Right kidney (tissue), 9 donors: ENCODE results near the gene PTK7.
"Not testable (repeated sequence)": the region's sequence is repeated elsewhere in the genome, so short reads cannot be mapped to it uniquely, and the experiment has no call there.

Experiments used
- DNase-seq: peaks from one replicate; pipeline ENCODE4 v3.0.0-alpha.2; 2016
- long read RNA-seq, 8 donors: transcript quantifications; one replicate each; lab custom pipeline, GENCODE V29; 2026

The PTK7 gene
- long read RNA-seq, donor 1, full-length matches to known transcripts: 28 of 34 reads
- long read RNA-seq, donor 1, partial matches to known transcripts: 6 of 34 reads
- long read RNA-seq, donor 1, other reads (novel, unspliced or antisense): 0 of 34 reads
- long read RNA-seq, donor 2, full-length matches to known transcripts: 15 of 28 reads
- long read RNA-seq, donor 2, partial matches to known transcripts: 13 of 28 reads
- long read RNA-seq, donor 2, other reads (novel, unspliced or antisense): 0 of 28 reads
- long read RNA-seq, donor 3, partial matches to known transcripts: 33 of 39 reads
- long read RNA-seq, donor 3, other reads (novel, unspliced or antisense): 0 of 39 reads
- long read RNA-seq, donor 4, full-length matches to known transcripts: 9 of 33 reads
- long read RNA-seq, donor 4, partial matches to known transcripts: 24 of 33 reads
- long read RNA-seq, donor 4, other reads (novel, unspliced or antisense): 0 of 33 reads
- long read RNA-seq, donor 5, full-length matches to known transcripts: 26 of 34 reads
- long read RNA-seq, donor 5, partial matches to known transcripts: 8 of 34 reads
- long read RNA-seq, donor 5, other reads (novel, unspliced or antisense): 0 of 34 reads
- long read RNA-seq, donor 6, full-length matches to known transcripts: 37 of 71 reads
- long read RNA-seq, donor 6, partial matches to known transcripts: 34 of 71 reads
- long read RNA-seq, donor 6, other reads (novel, unspliced or antisense): 0 of 71 reads
- long read RNA-seq, donor 7, full-length matches to known transcripts: 31 of 132 reads
- long read RNA-seq, donor 7, partial matches to known transcripts: 101 of 132 reads
- long read RNA-seq, donor 7, other reads (novel, unspliced or antisense): 0 of 132 reads
- long read RNA-seq, donor 8, full-length matches to known transcripts: 15 of 25 reads
- long read RNA-seq, donor 8, partial matches to known transcripts: 10 of 25 reads
- long read RNA-seq, donor 8, other reads (novel, unspliced or antisense): 0 of 25 reads

DNA sequence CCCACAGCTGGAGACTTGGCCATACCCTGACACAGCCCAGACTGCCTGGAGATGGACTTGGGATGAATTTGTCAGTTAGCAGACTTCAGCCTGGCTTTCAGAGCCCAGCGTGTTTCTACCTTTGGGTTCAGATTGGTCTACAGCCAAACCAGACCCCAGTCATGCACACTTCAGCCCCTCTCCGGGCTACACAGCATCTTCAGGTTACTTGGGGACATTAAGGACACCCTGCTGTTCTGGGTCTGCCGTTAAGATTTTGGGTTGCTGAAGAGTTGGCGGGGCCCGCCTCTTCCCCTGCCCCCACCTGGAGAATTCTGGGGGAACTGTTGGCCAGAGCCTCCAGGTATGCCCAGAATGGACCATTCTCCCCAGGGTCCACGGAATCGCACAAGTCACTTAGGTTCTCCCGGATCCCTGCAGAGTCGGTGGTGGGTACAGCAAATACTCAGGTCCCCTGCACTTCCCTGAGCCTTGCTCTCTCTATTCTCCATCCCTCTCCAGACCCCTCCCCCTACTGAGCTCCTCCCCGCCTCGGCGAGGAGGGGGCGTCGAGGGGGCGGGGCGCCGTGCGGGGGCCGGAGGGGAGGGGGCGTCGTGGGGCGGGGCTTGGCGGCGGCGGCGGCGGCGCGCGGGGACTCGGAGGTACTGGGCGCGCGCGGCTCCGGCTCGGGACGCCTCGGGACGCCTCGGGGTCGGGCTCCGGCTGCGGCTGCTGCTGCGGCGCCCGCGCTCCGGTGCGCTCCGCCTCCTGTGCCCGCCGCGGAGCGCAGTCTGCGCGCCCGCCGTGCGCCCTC, at the start of gene PTK7:
TSS of gene PTK7 (plus strand) at position 645 of the 794 bp plus-strand sequence. CDS start 175 bp downstream, outside the sequence.
- DNase-seq: peak; percentile 81

- DNase-seq: no peak
Observed at GRCh38 chr6:43026365-43026764, 49.7 kb upstream of the PTK7 start.

- no peak for DNase-seq
Observed at GRCh38 chr6:43029120-43029519, 47.0 kb upstream of the PTK7 start.

DNA sequence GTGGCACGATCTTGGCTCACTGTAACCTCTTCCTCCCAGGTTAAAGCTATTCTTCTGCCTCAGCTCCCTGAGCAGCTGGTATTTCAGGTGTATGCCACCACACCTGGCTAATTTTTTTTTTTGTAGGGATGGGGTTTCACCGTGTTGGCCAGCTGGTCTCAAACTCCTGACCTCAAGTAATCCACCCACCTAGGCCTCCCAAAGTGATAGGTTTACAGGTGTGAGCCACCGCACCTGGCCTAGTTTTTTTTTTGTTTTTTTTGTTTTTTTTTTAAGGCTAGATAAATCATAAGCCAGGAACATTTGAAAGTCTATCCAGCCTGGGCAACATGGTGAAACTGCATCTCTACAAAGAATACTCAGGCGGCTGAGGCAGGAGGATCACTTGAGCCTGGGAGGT, 43.8 kb upstream of the PTK7 start:
- no peak for DNase-seq

DNA sequence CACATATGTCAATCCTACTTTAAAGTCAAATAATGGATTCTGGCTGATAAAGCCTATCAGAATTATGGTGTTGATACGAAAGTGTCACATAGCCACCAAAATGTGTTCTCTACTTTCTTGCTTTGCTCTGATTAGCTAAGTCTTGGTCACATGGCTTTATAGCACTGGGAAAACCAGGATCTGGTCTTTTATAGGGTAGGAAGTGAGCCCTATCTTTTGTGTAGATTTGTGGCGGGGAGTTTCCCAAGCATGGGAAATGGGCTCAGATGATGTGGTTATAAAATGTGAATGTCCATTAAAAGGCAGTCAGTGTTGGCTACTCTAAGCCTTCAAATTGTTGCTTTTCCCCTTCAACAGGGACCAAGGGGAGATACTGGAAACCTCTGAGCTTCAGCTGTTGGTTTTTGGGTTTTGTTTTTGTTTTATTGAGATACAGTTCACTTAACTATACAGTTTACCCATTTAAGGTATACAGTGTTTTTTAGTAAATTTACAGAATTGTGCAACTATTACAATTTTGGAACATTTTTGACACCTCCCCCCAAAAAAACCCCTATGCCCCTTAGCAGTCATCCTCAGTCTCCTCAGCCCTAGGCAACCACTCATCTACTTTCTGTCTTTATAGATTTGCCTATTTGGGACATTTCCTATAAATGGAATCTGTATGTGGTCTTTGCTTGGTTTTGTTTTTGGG, 42.5 kb upstream of the PTK7 start:
- no peak for DNase-seq

DNA sequence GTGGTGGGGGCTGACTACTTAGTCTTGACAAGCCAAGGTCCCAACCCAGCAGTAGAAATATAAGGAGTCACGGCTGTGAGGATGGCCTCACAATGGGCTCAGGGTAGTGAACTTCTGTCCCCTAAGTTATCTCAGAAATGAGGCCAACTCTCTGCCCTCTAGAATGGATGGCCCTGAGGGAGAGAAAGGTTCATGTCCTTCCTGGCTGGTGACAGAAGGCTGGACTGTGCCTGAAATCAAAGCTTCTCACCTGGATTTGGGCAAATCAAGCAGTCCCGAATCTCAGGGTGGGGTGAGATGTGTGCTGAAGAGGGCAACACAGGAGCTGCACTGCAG, 42.0 kb upstream of the PTK7 start:
- no peak for DNase-seq

DNA sequence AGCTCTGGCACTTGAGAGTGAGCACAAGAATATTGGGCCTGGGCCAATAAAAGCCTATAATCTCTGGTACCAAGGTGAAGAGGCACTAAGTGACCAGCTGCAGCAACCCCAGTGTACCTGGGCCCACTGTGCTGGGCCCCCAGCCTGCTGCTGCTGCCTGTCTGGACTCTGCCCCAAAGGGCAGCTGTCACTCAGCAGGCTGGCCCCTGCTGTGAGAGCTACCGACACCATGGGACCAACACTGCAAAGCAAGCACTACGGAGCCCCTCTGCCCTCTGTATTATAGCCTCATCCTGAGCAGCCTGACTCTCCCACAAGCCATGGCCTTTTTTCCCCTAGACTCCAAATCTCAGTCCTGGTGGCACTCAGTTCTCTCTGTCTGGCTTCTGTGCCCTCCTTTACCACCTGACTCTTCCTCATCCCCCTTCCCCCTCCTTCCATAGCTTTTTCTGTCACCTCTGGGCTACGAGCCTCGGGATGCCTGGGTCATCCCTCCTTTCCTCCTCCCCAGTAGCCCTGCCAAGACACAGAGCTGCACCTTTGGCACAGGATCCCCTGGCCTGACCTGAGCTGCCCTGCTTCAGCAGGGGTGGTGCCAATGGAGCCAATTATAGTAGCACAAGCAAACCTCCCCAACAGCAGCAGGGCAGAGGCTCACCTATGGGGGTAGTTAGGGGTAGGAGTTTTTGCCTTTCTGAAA, 40.5 kb upstream of the PTK7 start:
- no peak for DNase-seq

GRCh38 chr6:43036712-43037111, 39.4 kb upstream of the PTK7 start:
- no peak for DNase-seq

DNA sequence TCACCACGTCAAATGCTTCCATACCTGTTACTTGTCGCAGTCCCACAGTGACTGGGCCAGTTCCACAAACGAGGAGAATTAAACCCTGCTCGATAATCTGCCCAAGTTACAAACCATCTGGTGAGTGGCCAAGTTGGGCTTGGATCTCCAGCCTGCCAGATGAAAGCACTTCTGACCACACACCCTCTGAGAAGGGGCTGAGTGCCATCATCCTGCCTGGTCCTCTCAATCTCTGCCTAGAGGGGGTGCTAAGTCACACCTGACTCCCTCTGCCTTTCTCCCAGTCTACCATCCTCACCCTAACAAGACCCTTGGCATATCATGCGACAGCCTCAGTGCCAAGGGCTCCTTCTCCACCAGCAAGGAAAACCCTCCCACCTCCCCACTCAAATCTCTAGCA, 38.9 kb upstream of the PTK7 start:
- DNase-seq: no peak

DNA sequence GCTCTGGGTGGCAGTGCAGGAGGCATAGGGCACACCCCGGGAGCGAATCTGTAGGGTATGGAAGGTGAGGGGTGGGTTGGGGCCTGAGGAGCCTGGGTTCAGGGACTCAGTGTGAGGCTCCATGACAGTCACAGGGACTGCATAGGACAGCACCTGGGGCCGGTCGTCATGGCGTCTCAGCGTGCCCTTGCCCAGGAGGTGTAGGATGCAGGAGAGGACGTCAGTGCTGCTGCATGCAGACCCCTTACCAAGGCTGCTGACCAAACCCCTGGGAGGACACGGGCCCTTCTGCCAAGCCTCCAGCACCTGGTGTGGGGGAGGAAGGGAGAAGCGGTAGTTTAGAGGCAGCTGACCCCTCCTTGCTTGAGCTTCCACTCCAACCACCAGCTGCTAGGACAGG, 38.4 kb upstream of the PTK7 start:
- no peak for DNase-seq

- no peak for DNase-seq
Observed at GRCh38 chr6:43038727-43039126, 37.4 kb upstream of the PTK7 start.

DNA sequence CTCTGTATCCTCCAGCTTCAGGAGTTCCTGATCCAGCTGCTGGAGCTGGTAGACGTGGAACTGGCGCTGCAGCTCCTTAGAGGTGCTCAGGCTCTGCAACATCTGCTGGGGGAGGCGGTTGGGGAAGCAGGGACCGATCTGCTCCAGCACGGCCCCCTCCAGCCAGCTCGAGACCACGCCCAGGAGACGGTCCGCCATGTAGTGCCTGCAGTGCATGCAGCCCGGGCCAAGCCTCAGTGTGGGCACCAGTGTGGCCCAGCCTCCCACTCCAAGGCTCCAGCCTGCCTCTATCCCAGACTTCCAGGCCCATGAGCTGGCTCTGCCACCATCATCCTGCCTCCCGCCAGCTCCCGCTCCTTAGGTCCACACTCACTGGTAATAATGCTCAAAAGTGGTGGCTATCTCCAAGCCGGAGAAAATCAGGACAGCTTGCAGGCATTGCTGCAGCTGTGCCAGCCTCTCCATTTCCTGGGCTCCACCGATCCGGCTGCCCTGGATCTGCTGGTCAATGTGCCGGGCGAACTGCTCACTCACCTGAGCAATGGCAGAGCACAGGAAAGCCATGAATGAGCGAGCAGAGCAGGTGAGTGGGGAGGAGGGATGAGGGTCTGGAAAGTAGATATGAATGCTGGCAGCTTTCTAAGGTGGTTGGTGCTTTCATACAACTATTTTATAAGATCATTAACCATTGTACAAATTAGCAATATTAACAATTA, 35.4 kb upstream of the PTK7 start:
- DNase-seq: no peak

DNA sequence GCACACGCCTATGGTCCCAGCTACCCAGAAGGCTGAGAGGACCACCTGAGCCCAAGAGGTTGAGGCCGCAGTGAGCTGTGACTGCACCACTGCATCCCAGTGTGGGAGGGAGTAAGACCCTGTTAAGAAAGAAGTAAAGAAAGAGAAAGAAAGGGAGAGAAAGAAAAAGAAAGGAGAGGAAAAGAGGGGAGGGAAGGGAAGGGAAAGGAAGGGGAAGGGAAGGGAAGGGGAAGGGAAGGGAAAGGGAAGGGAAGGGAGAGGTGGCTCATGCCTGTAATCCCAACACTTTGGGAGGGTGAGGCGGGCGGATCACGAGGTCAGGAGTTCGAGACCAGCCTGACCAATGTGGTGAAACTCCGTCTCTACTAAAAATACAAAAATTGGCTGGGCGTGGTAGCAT, 34.6 kb upstream of the PTK7 start:
- DNase-seq: not testable (repeated sequence)

GRCh38 chr6:43043310-43043709, 32.8 kb upstream of the PTK7 start:
- DNase-seq: no peak

- no peak for DNase-seq
Observed at GRCh38 chr6:43045371-43045930, 30.7 kb upstream of the PTK7 start.

DNA sequence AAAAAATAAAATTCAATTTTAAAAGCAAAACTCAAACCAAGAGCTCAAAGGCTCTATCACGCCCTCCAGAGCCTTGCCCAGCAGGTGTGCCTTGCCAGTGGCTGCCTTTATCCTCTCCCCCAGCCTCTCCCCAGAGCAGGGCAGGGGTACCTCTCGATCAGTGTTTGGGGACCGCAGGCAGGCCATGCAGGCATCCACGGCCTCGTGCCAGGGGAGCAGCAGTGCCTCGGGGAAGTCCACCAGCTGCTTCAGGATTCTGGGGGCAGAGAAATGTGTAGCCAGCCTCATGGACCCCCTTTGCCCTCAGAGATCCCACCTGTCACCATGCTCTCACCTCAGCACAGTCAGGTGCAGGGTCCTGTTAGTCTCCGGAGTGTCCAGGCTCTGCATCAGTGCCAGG, 28.1 kb upstream of the PTK7 start:
- DNase-seq: no peak

DNA sequence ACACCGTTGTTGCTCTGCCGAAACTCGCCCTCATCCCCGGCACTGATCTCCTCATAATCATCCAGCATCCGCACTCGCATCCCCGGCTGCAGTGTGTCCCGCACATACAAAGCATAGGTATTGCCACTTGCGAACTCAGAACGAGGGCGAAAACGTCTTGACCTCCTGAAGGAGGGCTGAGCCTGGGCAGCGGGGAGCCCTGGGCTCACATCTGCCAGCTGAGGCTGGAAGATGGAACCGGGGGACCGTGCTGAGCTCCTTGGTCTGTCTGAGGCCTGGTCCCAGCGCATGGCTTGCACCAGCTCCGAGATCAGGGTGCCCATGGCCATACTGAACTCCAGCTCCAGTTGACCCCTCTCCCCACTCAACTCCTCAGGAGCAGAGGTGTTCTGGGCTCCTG, 25.1 kb upstream of the PTK7 start:
- DNase-seq: no peak

DNA sequence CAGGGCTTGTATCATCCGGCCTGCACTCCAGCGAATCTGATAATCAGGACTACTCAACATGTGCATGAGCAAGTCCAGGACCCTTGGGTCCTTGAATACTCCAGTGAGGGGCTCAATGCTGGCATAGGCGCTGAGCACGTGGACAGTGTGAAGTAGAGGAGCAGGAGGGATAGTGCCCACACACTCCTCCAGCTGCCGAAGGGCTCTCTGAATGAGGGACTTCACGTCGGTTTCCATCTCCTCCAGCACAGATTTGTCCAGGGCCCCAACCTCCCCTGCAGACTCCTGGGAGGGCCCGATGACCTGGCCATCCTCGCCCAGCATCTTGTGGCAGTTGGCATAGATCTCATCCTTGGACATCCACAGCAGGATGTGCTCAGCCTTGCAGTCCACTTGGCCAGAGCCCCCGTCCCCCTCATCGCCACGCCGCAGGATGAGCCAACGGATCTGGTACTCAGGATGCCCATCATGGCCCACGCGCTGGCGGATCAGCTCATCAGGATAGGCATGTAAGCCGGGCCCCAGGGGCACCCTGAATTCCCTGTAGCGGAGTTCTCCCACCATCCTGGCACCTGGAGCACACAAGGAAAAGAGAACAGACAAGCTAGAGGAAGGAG, 23.8 kb upstream of the PTK7 start:
- no peak for DNase-seq

- no peak for DNase-seq
Observed at GRCh38 chr6:43052842-43053544, 23.1 kb upstream of the PTK7 start.
